ENCODE results near the gene DUOX2. TPM values are rescaled to one million over a fixed set of nuclear protein-coding genes. Genes with fewer than 3 reads are reported as not detected.

DUOX2 gene
- total RNA-seq (2021; ENCODE audit: unreplicated experiment) (0.08 TPM), Bru-seq, nascent RNA (percentile 4 among the genes with signal in this experiment), BruChase-seq, experiment 1, labeled RNA remaining after a 2-hour chase (percentile 4 among the genes with signal in this experiment), BruChase-seq, experiment 2, labeled RNA remaining after a 6-hour chase (percentile 12 among the genes with signal in this experiment)
- 0.06 TPM for polyA plus RNA-seq (2012; ENCODE audit: insufficient read length)
- long read RNA-seq: 0 reads

GRCh38 chr15:45114076-45114750, at the start of gene DUOX2, which contains the start of gene DUOXA2:
Gene DUOX2 (minus strand): TSS chr15:45114172. CDS start chr15:45113411, 761 bp downstream.
Gene DUOXA2 (plus strand): TSS chr15:45114326. CDS start chr15:45114606, 280 bp downstream.
- ATAC-seq (no peak), DNase-seq (ENCODE audit: low read depth, low spot score) (no peak)
- peaks cover 14% of the 10 kb centered on the region for H3K4me1 ChIP-seq (ENCODE audit: control insufficient read depth, insufficient read depth, low read length)
- in situ Hi-C loops (cut with HindIII; ENCODE audit: low pct_unique_long_range_greater_than_20kb, low sequenced_read_pairs): no loop called here
- TF ChIP-seq CTCF (IDR thresholded peaks at IDR 0.05): no peak
- no peak for TF ChIP-seq TCF7L2 (IDR thresholded peaks at IDR 0.05; ENCODE audit: low read depth, low read length)
- no peak for TF ChIP-seq SIN3A (IDR thresholded peaks at IDR 0.05; ENCODE audit: borderline replicate concordance, insufficient read depth, low read depth, low read length)
- no peak for TF ChIP-seq POLR2AphosphoS5 (IDR thresholded peaks at IDR 0.05; ENCODE audit: low read depth, low read length)
- no peak for TF ChIP-seq REST (IDR thresholded peaks at IDR 0.05; ENCODE audit: insufficient read depth in 1 of 2, low read depth in 2 of 2, low read length in 1 of 2)
- ChIA-PET CTCF (no interaction called here), POLR2A (interaction anchor here (0.5 kb wide), 1 partner anchor 32 kb away, joined by 4 read pairs; no protein-coding TSS in a partner anchor)
- no TSS peak for BruUV-seq (replicated peaks)
- H3K36me3 ChIP-seq (ENCODE audit: control insufficient read depth, insufficient read depth, low read length): no peaks in the 10 kb centered on the region
- intact Hi-C loops (cut with micrococcal nuclease; ENCODE audit: unreplicated experiment): no loop called here
- H3K27me3 ChIP-seq (ENCODE audit: control insufficient read depth, insufficient read depth, low read length): peaks cover 21% of the 10 kb centered on the region
- no peaks in the 10 kb centered on the region for H3K9me3 ChIP-seq (ENCODE audit: control insufficient read depth, insufficient read depth, low read depth, low read length)
- no peak within 1 kb of the TSS for H3K27ac ChIP-seq (ENCODE audit: low read length)
- peak within 1 kb of the TSS; percentile 24 to 31 for H3K4me3 ChIP-seq (ENCODE audit: low read depth in 2 of 2, low read length in 2 of 2)

- no peaks in the 10 kb centered on the region for H3K36me3 ChIP-seq (ENCODE audit: control insufficient read depth, insufficient read depth, low read length)
- no peak overlapping the region for H3K27ac ChIP-seq (ENCODE audit: low read length)
- no peak for DNase-seq (ENCODE audit: low read depth, low spot score)
- H3K27me3 ChIP-seq (ENCODE audit: control insufficient read depth, insufficient read depth, low read length): no peaks in the 10 kb centered on the region
- POLR2A ChIA-PET: interaction anchor here (0.6 kb wide), 1 partner anchor 128 kb away, joined by 5 read pairs; no protein-coding TSS in a partner anchor
- intact Hi-C loops (cut with micrococcal nuclease; ENCODE audit: unreplicated experiment): loop anchor here (2.0 kb wide), 1 partner anchor 37 kb away; no protein-coding TSS in a partner anchor
- no TSS peak for BruUV-seq (replicated peaks)
- no peaks in the 10 kb centered on the region for H3K9me3 ChIP-seq (ENCODE audit: control insufficient read depth, insufficient read depth, low read depth, low read length)
- CTCF ChIA-PET: interaction anchor here (0.6 to 2.5 kb wide), 15 partner anchors 13 to 450 kb away, joined by 3 to 13 read pairs (median 4); a partner anchor contains a TSS
- peaks cover 8% of the 10 kb centered on the region for H3K4me1 ChIP-seq (ENCODE audit: control insufficient read depth, insufficient read depth, low read length)
- no peak for TF ChIP-seq REST (IDR thresholded peaks at IDR 0.05; ENCODE audit: insufficient read depth in 1 of 2, low read depth in 2 of 2, low read length in 1 of 2)
- TF ChIP-seq POLR2AphosphoS5 (IDR thresholded peaks at IDR 0.05; ENCODE audit: low read depth, low read length): no peak
- TF ChIP-seq TCF7L2 (IDR thresholded peaks at IDR 0.05; ENCODE audit: low read depth, low read length): no peak
- TF ChIP-seq CTCF (IDR thresholded peaks at IDR 0.05): no peak
- TF ChIP-seq SIN3A (IDR thresholded peaks at IDR 0.05; ENCODE audit: borderline replicate concordance, insufficient read depth, low read depth, low read length): no peak
- no peak for ATAC-seq
- H3K4me3 ChIP-seq (ENCODE audit: low read depth in 2 of 2, low read length in 2 of 2): no peak overlapping the region
- in situ Hi-C loops (cut with HindIII; ENCODE audit: low pct_unique_long_range_greater_than_20kb, low sequenced_read_pairs): no loop called here
These were observed 49.5 kb upstream of the DUOX2 start for GRCh38 chr15:45163508-45163856.

Measured in Panc1 (cell line).